HFF-Myc (cell line): ENCODE results near the gene TENM4.

Experiments
- DNase-seq: peaks from one replicate; pipeline ENCODE4 v3.0.0-alpha.2; 2011; ENCODE audit warnings: low read depth; ENCODE audit errors: extremely low read depth
- H3K4me3 ChIP-seq: replicated peaks from 2 replicates; pipeline ENCODE4 v1.5.1; 2011; ENCODE audit warnings: low read depth, mild to moderate bottlenecking, control low read depth, low read length
- CTCF ChIP-seq: IDR thresholded peaks from 2 replicates; pipeline ENCODE4 v1.5.1; 2012; ENCODE audit warnings: mild to moderate bottlenecking, low read depth, low read length, control low read depth; ENCODE audit errors: missing control alignments

TENM4 gene

DNA sequence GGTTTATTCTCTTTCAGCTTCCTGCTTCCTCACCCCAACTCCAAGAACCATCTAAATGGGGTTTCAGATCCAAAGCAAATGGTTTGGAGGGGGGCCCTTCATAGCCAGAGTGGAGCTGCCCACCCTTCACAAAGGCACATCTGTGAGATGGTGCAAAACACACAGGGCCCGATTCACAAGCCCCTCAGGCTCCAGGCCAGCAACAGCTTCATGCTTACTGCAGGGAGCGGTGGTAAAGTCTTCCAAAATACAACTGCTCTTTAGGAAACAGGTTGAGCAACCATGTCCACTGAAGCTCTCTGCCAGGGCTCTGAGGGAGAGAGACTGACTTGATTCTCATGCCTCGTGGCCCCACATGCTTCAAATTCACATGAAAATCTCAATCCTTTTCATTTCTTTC, 653.1 kb downstream of the TENM4 start:
- no peak for TF ChIP-seq CTCF
- no peak overlapping the region for H3K4me3 ChIP-seq

DNA sequence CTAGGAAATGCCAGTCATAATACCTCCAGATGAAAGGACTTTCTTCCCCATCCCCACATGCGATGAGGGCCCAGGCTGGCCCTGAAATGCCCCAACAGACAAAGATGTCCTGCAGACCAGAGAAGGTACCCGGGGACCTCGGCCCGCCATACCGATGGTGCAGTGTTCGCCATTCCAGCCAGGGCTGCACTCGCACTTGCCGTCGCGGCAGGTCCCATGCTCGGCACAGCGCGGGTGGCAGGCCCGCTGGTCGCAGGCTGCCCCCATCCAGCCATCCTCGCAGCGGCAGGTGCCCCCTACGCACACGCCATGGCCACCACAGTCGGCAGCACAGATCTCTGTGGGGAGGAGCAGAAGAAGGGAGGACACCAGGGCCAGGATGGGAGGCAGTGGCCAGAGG, 654.1 kb downstream of the TENM4 start:
- no peak for DNase-seq
- no peak for TF ChIP-seq CTCF
- H3K4me3 ChIP-seq: no peak overlapping the region

More for the DNA sequence above, 653.1 kb downstream of the TENM4 start:
- no peak for DNase-seq

DNA sequence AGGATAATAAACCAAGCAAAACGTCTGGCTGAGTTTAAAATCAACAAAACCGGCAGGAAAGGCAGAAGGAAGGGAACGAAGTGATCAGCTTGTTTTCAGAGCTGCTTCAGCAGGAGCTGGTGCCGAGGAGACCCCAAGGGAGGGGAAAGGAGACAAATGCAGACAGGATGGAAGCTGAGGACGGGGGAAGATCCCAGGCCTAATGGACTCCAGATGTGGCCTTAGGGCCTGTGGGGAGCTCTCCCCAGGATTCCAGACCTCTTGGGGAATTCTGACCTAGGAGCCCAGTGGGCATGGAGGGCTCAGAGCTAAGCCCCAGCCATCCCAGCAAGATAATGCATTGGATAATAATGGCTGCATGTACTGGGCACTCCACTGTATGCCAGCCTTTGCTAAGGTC, 654.7 kb downstream of the TENM4 start:
- no peak for DNase-seq
- TF ChIP-seq CTCF: no peak
- no peak overlapping the region for H3K4me3 ChIP-seq

DNA sequence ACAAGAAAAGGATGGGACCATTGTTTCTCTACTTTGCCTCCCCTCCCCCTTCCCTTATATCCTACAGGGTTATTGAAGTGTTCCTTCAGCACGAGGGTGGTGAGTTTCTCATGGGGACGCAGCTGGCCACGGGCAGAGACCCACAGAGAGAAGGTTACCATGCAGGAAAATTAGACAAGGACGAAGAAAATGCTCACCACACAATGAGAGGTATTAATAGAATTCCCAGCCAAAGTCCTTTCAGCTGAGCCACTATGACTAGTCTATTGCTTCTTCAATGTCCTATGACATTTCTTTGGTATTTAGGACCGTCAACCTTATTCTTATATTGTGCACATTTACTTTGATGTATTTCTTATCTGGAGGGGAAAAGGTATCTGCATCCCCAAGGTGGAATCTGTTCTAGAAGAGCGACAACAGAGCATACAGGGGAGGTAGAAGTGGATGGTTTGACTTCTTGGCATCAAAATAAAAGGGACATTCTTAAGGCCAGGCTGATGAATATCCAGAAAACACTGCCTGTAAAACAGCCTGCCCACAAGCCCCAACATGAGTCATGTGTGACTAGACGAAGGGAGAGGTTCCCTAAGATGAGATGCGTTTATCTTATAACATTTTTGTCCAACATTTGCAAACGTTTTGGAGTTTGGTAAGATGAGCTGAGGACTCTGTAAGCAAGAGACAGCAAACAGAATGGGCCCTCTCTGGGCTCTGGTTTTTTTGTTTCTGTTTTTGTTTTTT, 656.3 kb downstream of the TENM4 start:
- DNase-seq: no peak
- no peak for TF ChIP-seq CTCF

DNA sequence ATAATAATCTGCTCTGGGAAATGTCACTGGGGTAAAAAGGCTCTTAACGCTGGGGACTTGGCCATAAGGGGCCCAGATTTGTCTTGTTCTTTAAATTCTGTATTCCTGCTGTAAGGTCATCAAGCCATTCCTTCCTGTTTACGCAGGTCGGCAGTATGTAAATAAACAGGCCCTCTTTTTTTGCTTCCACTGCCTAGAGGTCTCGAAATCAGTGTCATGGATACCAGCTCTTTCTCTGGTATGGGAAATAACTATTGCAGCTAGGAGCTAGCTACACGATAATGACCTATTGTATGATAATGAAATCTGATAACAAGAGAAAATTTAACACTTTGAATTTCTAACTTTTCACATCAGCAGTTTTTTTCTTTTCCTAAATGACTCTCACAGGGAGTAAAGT, 657.0 kb downstream of the TENM4 start:
- TF ChIP-seq CTCF: no peak
- DNase-seq: no peak
- H3K4me3 ChIP-seq: no peak overlapping the region

More for the DNA sequence above, 656.3 kb downstream of the TENM4 start:
- H3K4me3 ChIP-seq: no peak overlapping the region

DNA sequence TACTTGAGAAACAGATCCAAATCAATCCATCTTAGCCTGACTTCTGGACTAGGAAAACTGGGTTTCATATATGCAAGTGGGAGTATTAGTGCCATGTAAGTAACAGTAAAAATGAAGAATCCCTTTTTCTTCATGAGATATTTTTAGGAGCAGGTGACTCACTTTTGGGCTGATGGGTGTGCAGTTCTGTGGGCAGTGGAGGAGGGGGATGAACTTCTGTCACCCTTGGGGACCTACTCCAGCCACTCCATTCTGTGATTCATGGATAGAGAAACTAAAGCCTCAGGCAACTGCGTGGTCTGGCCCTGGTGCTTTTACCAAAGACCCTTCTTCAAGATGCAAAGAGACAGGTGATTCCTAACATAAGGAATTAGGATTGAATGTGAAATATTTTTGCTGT, 657.5 kb downstream of the TENM4 start:
- no peak for DNase-seq
- no peak overlapping the region for H3K4me3 ChIP-seq
- TF ChIP-seq CTCF: no peak

DNA sequence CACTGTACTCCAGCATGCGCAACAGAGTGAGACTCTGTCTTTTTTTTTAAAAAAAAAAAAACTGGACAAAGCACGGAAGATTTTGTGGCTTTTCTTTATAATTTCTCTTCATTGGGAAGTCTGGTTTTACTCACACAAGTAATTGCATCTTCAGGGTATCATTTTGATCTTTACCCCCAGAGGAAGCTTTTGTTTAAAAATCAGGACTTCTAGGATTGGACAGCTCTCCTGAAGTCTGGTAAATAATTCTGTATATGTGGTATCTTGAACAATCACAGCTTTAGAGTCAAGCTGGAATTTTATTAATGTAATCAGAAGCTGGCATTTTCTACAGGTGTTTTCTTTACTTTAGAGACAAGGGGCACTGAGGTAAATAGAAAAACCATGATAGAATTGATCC, 658.1 kb downstream of the TENM4 start:
- DNase-seq: no peak
- no peak for TF ChIP-seq CTCF
- H3K4me3 ChIP-seq: no peak overlapping the region
